Stimulated activated CD4-positive, alpha-beta T cell treated with anti-CD3 and anti-CD28 coated beads, Interleukin-1b, Interleukin-23, amount 100 ng/mL, for 48 hours (primary cell): ENCODE data around the gene RARB.

Experiments
- DNase-seq: peaks from one replicate; pipeline ENCODE4 v3.0.0-alpha.2; 2020

RARB gene

DNA sequence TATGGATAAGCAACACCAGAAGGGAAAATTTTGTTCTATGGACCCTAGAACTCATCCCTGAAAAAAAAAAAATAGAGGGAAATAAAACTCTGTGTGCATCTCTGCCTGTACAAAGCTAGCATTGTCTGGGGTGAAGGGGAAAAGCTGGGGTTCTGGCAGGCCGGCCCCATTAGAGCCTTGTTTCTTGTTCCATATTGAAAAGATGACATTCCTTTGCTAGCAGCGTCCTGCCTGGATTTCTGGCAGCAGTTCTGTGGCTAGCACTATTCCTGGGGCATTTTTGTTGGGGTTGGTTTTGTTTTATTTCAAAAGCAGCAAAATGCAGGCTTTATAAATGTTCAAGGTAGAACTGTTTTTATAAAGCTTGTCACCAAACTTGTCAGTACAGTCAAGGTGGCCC lies 45.2 kb downstream of the RARB start:
- no peak for DNase-seq

DNA sequence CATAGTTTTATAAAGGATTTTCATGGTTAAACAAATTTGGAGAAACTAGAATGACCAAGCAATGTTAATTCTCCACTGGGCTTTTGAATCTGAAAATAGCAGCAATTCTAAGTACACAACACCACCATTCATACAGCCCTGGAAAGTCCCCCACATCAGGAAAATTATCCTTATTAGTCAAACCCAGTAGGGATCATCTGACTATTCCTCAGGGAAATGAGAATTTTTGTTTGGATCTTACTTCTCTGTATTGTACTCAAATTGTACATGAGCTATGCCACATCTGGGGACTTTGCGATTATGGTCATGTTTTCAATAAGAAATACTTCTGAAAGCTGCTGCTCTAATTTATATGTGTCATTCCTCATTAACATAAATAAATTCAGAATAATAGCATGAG lies 46.0 kb downstream of the RARB start:
- DNase-seq: no peak

DNA sequence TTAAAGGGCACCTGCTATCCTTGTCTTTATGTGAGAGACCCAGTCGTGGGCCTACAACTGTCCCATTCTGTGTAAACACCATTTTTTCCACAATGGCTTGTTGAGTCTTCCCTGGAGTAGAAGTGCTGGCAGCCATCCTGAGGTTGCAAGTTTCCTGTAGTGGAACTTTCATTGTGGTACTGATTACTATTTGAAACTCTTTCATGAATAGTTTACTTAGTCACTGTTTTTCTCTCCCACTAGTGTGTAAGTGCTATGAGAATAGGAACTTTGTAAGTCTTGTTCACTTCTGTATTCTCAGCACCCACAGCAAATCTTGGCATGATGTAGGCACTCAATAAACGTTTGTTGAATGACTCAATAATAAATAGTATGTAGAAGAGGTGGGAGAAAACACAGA lies 48.6 kb downstream of the RARB start:
- no peak for DNase-seq

DNA sequence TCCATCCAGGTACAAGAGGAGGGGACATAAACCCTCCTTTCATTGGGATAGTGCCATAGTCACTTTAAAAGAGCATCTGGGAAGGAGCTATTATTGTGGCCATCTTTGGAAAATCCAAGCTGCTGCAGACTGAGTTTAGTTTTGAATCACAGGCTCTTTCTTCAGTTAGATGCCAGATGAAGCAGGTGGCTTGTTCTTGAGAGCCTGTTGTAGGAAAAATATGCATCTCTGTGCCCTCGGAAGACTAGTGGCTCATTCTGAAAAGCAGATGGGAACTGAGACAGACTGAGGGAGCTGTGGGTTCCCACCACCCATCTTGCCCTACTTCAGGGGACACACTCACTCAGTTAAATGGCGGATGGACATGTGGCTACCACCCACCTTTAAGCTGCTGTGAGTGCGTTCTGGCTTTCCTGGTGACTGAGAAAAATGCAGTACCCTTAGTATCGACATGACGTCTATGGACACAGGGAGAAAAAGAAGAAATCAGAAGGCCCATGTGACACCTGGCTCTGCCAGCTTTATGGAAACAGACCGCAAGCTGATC lies 50.2 kb downstream of the RARB start:
- DNase-seq: no peak

DNA sequence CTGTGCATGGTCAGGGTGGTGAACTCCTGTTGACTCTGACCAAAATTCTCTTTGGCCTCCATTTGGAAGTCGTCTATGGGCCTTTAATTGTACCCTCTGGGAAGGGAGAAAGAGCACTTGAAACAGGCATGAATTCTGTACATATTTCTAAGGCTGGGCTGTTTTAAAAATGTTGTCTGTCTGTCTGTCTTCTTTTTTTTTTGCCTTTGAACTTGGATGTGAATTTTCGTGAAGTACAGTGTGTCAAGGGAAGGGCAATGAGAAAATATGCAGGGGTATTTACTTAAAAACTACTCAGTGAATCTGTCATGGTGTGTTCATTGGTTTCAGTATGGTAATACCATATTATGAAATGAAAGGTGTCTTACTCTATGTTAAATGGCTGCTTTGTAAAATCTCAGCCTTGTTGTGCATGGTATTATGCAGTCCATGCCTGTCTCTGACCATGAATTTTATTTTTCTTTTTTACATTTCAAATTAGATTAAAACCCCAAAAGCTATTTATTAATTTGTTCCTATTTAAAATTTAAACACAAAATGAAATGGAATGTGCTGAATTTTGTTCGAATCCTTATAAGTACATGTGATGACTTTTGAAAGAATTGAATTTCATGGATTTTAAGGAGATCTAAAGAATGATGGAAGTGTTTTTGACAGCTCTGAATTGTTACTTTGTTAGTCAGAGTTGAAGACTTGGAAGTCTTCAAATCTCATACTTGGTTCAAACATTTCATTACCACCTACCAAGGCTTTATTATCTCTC lies 51.1 kb downstream of the RARB start:
- no peak for DNase-seq

DNA sequence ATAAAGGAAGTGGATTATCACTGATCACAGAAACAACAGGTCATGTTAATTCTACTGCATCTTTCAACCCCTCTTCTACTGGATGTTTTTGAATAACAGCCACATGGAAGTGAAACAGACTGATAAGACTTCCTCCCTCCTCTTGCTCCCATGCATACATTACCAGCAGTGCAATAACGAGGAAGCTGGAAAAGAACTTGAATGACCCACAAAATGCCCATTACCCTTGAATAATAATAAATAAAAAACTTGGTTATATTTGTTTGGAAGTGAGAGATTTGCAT lies 51.6 kb downstream of the RARB start:
- DNase-seq: no peak

DNA sequence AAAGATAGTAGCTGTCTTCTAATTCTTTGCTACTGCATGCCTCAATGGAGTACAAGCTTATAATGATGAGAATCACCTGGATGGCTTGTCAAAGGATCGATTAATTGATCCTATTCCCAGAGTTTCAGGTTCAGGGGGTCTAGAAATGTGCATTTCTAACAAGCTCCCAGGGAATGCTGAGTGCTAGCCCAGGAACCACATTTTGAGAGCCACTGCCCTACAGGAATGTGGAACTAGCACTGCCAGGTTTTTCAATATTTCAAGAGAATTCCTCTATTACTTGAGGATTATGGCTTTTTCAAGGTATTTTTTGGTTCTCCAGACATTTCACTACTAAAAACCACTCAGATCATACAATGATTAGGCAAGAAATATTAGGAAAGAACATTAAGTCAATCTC lies 52.7 kb downstream of the RARB start:
- DNase-seq: no peak

DNA sequence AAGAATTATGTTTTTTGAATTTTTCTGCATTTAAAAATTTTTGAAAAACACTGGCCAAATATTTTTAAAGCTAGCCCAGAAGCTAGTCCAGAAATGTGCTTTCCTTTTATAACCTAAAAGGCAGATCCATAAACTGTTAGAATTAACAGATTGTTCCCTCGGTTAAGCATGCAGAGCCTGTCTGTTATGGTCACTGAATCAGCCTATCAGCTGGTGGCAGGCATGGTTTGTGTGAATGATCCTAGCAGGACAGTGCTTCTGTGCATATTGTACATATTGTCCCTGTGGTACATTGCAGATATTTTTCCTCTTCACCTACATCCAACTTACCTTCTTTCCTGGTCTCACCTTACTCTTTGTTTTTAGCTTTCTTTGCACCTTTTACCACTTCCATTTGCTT lies 53.3 kb downstream of the RARB start:
- DNase-seq: no peak

DNA sequence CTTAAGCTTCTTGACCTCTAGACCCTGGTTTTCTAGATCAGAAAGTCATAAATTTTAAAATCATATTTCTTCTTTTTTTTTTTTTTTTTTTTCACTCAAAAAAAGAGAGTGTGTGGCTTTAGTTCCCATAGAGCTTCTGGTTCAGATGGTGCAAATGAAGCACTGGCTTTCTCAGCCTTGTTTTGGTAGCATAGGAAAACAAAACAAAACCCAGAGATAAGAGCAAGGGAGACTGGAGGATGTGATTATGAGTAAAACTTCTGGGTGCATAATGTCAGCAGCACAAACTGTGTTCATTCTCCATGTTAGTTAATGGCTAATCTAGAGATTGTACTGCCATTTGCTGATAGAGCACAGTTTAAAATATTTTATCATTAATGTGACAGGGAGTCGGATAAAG lies 55.4 kb downstream of the RARB start:
- no peak for DNase-seq

DNA sequence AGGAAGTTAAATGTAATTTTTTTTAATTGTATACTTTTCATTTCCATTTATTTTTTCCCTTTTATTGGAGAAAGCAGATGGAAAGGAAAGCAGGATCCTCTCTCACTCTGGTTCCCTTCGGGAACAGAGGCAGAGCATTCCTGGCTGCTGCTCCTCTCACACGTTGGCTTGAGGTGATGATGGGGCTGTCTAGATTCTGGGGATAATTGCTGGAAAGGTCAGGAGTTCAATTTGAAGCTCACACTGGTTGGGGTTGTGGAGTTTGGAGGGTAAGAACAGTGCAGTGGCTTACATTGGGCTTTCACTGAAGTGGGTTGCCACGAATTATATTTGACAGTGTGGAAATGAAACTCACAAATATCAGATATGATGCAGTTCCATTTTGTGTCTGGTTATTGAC lies 57.6 kb downstream of the RARB start:
- no peak for DNase-seq

DNA sequence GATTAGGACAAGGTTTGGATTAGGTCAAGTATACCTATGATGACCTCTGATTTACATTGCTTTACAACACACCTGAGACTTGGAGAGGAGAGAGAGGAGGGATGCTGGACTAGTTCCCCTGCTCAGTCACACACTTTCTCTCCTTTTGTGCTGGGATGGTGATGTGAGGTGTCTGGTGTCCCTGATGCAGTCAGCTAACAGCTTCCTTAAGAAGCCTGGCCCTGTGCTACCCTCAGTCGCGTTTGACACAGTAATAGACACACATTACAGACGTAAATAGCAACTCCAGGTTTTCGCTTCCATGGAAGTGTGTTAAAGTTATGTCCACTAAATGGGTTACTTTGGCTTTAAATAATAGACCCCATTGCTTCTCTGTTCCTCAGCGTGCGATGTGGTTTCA lies 58.9 kb downstream of the RARB start:
- no peak for DNase-seq

DNA sequence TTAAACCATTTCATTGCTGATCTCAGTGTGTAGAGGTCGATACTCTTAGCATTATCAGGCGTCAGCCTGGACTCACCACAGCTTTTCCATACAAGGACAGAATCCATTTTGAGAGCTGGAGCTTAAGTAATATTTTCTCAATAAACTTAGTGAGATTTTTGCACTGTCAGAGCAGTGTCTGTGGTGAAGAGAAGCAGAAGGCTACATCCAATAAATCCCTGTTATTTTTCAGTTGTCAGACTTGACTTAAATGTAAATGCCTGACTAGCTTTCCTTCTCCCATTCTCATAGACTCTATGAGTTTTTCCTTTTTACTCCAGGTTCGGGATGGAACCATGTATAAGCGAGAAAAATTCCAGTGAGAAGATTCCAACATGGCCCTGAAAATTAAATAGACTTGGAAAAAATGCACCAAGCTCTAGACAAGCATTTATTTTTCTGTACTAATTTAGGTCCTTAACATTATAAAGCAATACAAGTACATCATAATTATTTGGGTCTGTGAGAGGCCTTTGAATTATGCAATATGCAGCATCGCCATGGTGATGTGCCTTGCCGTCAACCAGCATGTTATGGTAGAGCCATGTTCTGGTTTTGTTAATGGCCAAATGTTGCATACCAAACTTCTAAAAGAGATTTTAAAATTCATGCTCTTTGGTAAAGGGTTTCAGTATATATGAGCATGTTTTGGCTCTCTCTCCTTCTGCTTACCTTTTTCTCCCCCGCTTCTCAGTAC lies 62.0 kb downstream of the RARB start:
- no peak for DNase-seq

DNA sequence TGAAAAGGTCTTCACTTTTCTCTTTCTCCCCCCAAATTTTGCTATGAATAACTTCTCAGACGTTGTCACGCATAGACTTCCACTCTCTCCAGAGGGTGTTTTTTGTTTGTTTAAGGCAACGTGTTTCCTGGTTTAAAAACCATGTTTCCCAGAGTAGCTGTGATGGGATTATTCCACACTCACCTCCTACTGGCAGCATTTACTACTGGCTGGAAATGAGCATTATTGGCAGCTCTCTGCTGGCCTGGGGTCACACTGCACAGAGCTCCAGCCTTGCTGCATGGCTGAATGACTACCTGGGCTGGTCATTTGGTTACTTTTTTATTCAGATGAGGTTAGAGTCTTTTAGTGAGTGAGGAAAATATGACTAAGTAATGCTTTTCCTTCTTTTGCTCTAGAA lies 65.2 kb downstream of the RARB start:
- DNase-seq: no peak

DNA sequence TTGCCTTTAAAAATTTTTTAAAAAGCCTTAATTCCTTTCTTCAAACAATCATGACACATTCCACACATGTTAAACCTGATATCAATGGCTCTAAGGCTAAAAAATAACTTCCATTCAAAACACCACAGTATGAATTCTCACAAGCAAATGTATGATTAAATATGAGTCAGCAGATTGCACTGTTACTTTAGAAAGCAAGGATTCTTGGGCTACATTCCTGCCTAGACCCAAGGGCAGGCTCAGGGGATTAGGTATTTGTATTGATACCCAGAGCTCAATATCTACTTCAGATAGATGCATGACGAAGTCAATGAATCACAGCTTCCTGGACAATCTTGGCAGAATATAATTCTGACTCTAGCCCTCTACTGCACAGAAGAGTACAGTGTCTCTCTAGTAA lies 65.7 kb downstream of the RARB start:
- DNase-seq: no peak

DNA sequence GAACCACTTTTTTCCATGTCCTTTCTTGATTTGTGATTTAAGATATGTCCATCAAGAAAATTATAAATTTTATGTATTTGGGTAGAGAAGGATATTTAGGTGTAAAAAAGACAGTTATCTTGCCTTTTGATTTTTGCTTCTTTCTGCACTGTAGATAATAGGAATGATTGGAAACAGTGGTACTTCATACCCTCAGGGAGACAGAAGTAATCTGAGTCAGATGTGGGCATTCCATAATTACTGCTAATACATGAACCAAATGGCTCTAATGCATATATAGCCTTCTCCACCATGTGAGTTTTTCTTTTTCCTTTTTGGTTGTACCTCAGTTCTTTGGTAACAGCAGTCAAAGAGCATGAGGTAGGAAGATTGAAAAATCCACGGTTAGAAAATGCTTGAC lies 67.2 kb downstream of the RARB start:
- DNase-seq: no peak

DNA sequence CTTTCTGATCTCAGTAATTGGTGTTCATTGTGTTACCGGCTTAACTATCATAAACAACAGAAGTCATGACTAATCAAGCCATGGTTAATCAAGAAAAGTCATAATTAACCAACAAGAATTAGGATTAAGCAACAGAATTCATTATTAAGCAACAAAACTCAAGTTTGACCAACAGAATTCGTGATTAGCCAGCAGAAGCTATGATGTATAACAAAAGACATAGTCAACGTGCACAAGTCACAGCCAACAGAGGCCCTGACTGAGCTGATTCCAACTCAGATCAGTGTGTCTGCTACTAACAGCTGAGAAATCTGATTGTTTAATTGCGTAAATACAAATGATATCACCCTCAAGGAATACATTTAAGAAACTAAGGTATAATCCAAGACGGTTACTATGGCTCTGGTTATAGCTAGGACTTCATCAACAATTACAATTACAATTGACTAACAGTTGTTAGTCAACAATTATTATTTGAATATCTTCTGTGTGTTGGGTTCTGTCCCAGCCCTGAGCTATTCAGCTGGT lies 67.7 kb downstream of the RARB start:
- no peak for DNase-seq

DNA sequence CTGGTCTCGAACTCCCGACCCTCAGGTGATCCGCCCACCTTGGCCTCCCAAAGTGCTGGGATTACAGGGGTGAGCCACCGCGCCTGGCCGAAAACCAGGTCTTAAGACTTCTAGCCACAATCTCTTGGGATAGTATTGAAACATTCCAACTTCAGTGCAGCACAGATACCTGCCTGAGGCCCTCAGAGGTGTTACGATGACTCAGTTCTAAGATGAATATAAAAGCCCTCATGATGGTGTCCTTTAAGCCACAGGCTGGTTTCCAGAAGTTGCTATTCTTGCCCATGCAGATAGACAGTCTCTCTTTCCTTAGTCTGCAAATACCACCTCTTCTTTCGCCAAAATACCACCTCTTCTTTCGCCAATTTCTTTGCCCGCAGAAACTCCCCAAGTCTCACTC lies 69.0 kb downstream of the RARB start:
- no peak for DNase-seq

DNA sequence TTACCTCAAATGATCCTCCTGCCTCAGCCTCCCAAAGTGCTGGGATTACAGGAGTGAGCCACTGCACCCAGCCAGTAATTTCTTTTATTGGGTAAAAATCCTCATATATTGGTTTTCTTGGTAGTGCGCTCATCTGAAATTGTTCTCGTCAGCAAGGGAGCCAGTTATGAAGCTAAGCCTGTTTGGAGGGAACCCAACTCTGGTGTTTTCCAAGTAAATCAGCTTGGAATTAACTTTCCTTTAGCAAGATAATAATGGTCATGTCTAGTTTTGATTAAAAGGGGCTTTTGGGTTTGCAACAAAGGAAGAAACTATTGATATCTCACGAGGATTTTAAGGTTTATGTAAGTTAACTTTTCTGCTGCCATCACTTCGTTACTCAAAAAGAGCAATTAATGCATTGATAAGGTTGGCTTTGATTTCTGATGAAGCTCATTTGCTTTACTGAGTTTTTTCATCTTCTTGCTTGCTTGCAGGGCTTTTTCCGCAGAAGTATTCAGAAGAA lies 72.7 kb downstream of the RARB start:
- DNase-seq: no peak

DNA sequence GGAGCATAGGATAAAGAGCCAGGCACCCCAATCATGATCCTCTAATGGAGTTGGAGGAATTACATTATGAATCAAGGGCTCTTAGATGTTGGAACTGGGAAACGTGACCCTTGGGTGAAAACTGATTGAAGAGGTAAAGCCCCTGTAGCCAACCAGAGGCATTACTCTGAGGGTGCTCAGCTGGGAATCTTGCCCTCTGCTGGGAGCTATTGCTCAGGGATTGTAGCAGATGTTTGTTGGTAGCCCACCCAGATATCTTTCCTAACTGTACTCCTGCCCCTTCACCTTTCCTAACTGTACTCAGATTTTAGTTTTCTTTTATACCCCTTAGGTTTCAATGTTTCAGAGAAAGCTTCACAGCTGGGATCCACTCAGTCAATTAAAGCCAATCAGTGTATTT lies 74.2 kb downstream of the RARB start:
- DNase-seq: no peak

DNA sequence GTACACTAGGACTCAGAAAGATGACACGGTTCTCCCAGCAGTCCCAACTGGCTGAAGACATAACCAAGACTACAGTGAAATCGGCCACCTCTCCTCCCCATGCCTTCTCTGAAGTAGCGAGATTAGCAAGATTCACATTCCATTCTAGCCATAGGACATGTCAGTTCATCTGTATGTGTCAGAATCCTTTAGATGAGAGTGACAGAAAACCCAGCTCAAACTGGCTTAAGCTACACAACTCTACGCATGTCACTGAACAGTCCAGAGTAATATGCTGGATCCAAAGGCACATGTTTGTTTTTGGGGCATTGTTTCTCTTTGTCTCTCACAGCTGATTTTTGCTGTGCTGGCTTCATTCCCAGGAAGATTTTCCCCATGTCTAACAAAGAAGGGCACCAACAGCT lies 75.8 kb downstream of the RARB start:
- no peak for DNase-seq

DNA sequence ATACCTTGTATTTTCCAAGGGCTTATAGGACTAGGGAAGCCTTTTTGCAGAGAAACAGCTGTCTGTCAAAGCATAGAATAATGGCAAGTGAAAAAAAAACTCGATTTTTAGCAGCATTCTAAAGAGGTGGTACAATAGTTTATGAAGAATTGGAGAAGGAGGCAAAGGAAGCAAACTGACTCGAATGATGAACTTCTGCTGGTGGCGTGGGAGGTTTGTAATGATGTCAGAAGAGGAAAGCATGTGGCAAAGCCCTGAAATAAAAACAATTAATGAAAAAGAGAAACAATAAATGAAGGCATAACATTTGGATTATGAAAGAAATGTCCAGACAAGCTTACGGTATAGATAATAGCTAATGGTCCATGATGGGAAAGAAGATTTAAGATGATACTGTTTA lies 77.5 kb downstream of the RARB start:
- no peak for DNase-seq

DNA sequence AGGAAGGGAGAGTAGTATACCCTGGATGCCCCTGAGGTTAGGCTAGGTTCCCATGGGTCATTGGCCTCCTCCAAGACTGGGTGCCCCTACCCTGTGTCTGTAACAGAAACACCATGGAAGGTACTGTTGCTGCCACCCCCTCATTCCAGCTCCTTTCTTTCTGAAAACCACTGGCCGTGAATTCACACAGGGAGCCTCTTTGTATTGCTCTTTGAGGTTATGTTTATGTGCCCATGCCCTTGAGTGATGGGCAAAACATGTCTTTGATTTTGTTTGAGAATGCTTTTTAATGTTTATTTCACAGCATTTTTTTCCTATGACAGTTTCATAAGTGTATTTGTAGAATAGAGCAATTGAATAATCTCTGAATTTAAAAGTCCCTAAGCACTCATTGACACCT lies 79.7 kb downstream of the RARB start:
- no peak for DNase-seq

DNA sequence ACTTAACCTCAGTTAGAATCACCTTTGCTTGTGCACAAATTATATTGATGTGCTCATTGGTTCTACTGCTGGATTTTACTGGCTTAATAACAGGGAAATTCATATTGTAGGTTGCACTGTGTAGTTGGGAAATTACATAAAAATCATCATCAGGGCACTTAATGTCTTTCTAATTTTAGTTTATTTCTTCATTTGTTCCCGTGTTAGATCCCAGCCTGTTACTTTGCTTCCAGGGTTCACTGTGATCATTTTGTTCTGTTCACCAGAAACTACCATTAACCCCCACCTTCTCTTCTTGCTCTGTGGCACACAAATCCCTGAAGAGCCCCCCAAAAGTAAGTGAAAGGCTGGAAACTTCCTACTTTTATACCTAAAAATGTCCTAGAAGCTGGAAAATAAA lies 80.4 kb downstream of the RARB start:
- DNase-seq: no peak

DNA sequence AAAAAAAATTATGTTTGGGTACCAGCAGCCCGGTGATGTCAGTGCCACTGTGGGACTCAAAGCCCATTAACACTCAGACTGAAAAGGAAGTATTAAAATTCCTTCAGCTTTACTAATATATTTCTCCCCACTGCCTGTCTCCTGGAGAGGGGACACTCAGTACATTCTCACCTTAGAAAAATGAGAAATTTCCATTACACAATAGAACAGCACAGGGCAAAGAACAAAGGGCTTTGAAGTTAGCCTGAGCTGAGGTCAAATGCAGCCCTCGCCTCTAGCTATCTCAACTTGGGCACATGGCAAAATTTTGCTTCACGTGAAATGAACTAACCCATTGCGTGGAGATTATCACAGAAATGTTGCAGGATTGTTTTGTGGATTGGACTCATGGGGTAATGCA lies 80.8 kb downstream of the RARB start:
- no peak for DNase-seq
